Fibroblast of lung (primary cell): ENCODE results near the gene ATG13.

Source experiments
- EZH2 ChIP-seq: IDR thresholded peaks from 2 replicates; pipeline ENCODE4 v1.5.1; 2012; ENCODE audit warnings: low read length, control low read depth, mild to moderate bottlenecking; ENCODE audit errors: missing control alignments
- TF ChIP-seq, protein P1 (sequence below), 2 donors: IDR thresholded peaks in 1 of 2; conservative IDR thresholded peaks in 1 of 2; 1 replicate in 1 of 2; 2 replicates in 1 of 2; pipeline ENCODE4 v1.5.1; 2011 to 2012; ENCODE audit warnings: low read length in 2 of 2, control low read depth in 1 of 2, inconsistent platforms in 1 of 2, low read depth in 1 of 2, mild to moderate bottlenecking in 1 of 2

DNA sequence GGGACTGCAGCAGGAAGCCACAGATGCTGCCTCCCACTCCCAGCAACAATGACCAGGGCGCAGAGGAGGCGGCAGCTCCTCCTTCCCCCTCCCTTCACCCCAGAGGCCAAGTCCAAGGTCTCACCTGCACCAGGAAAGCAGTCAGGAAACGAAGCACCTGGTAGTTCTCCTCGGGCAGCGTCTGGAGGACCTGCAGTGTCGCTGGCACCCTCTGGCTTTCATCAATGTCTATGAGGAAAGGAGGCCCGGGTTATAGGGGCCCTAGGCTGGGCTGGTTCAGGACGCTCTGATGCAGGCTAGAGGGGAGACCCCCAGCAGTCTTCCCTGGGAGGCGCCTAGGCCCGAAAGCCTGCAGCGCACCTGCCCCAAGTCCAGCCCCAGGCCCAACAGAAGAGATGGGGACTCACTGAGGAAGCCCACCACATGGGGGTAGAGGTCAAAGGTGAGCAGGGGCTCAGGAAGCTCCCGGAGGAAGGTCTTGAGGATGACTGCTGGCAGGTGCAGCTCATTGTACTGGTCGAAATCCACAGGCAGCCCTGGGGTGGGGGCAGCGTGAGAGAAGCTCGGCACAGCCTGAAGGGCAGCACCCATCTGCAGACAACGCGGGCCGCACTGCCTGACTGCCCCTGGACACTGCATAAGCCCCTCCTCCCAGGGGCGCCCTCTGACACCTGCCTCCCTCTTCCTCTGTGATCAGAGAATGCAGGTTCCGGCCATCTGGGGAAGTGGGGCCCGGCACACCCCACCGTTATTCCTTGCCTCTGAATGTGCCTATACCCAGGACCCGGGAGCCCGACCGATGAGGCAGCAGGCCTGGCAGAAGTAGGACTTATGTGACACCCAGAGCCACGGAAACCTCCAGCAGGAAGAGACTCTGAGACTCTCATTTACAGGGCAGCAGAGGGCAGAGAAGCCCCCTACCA lies 62.1 kb downstream of the ATG13 start:
- TF ChIP-seq, protein P1, sequence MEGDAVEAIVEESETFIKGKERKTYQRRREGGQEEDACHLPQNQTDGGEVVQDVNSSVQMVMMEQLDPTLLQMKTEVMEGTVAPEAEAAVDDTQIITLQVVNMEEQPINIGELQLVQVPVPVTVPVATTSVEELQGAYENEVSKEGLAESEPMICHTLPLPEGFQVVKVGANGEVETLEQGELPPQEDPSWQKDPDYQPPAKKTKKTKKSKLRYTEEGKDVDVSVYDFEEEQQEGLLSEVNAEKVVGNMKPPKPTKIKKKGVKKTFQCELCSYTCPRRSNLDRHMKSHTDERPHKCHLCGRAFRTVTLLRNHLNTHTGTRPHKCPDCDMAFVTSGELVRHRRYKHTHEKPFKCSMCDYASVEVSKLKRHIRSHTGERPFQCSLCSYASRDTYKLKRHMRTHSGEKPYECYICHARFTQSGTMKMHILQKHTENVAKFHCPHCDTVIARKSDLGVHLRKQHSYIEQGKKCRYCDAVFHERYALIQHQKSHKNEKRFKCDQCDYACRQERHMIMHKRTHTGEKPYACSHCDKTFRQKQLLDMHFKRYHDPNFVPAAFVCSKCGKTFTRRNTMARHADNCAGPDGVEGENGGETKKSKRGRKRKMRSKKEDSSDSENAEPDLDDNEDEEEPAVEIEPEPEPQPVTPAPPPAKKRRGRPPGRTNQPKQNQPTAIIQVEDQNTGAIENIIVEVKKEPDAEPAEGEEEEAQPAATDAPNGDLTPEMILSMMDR (conservative IDR thresholded peaks at IDR 0.05 in 1 of 2, IDR thresholded peaks at IDR 0.05 in 1 of 2; ENCODE audit: low read depth in 1 of 2, low read length in 2 of 2), result no peak
- TF ChIP-seq EZH2, result no peak
